Bronchial epithelial cell (primary cell): ENCODE data around the gene RASSF3. TPM values are rescaled to one million over a fixed set of nuclear protein-coding genes. Genes with fewer than 3 reads are reported as not detected.

Source experiments
- DNase-seq: peaks from one replicate; pipeline ENCODE4 v3.0.0-alpha.2; 2010; ENCODE audit warnings: low read depth
- FAIRE-seq: peaks from 2 replicates; lab custom pipeline; 2011; peaks lifted over from hg19 to GRCh38; lab: Jason Lieb, UNC
- H3K27me3 ChIP-seq: 2 replicates; pipeline ENCODE4 v1.5.1; 2011; ENCODE audit warnings: low read length; ENCODE audit not compliant: control insufficient read depth, insufficient read depth
- H3K36me3 ChIP-seq: 2 replicates; pipeline ENCODE4 v1.5.1; 2011; ENCODE audit warnings: low read length; ENCODE audit not compliant: control insufficient read depth, insufficient read depth
- H3K4me3 ChIP-seq: 2 replicates; pipeline ENCODE4 v1.5.1; 2011; ENCODE audit warnings: mild to moderate bottlenecking, low read depth, low read length, control low read depth
- CTCF ChIP-seq: IDR thresholded peaks from 2 replicates; pipeline ENCODE4 v1.5.1; 2011; ENCODE audit warnings: mild to moderate bottlenecking, moderate library complexity, low read length, control low read depth, inconsistent platforms; ENCODE audit not compliant: insufficient read depth, severe bottlenecking
- total RNA-seq: library from RNA; depleted of rRNA; stranded (reverse); fragments of >200 nt; gene quantifications from 2 replicates; pipeline ENCODE4 v1.2.1, GENCODE V29; 2014

RASSF3 gene
- total RNA-seq, 1 donor from 2014 or later: 9.7 TPM

- FAIRE-seq: no peak
- TF ChIP-seq CTCF: no peak
- H3K27me3 ChIP-seq: no peaks in the 10 kb centered on the region
- H3K36me3 ChIP-seq: peaks cover 9% of the 10 kb centered on the region
- DNase-seq: peak; percentile 61
- H3K4me3 ChIP-seq: no peak overlapping the region
Measured at GRCh38 chr12:64746663-64747062, 136.4 kb downstream of the RASSF3 start.

Other genes with a start within 250 kb of the RASSF3 start
- gene C12orf56, start 219.7 kb upstream of the RASSF3 start, total RNA-seq: 1.1 and 2.0 TPM in 2 replicates
- gene XPOT, start 206.1 kb upstream of the RASSF3 start, total RNA-seq: 151 and 180 TPM in 2 replicates
- gene TBK1, start 158.4 kb upstream of the RASSF3 start, total RNA-seq: 19.8 and 20.0 TPM in 2 replicates
- 82.7 and 99.0 TPM in 2 replicates for gene GNS, start 148.9 kb downstream of the RASSF3 start, total RNA-seq
- gene TBC1D30, start 214.2 kb downstream of the RASSF3 start, total RNA-seq: 2.6 and 4.2 TPM in 2 replicates